LHCN-M2 (cell line): ENCODE measurements around the gene CLCN5. TPM values are rescaled to one million over a fixed set of nuclear protein-coding genes. Genes with fewer than 3 reads are reported as not detected.
"Not testable (repeated sequence)": the region's sequence is repeated elsewhere in the genome, so short reads cannot be mapped to it uniquely, and the experiment has no call there.

ENCODE experiments used
- DNase-seq: peaks from one replicate; pipeline ENCODE4 v3.0.0-alpha.2; 2012; ENCODE audit warnings: low read depth
- total RNA-seq: library from RNA; depleted of rRNA; stranded (reverse); fragments of >200 nt; gene quantifications from 2 replicates; pipeline ENCODE4 v1.2.3, GENCODE V29; 2014

Gene CLCN5
- total RNA-seq, 1 experiment from 2014 or later: 7.8 TPM

- DNase-seq: peak; percentile 64
These were observed 72.8 kb downstream of the CLCN5 start for GRCh38 chrX:49995107-49995731.

GRCh38 chrX:49995795-49996455 lies 73.5 kb downstream of the CLCN5 start:
- DNase-seq: no peak

- DNase-seq: no peak
These were observed 74.1 kb downstream of the CLCN5 start for GRCh38 chrX:49996474-49996873.

GRCh38 chrX:49999087-49999486 lies 76.7 kb downstream of the CLCN5 start:
- DNase-seq: no peak

GRCh38 chrX:50000937-50001542 lies 78.6 kb downstream of the CLCN5 start:
- no peak for DNase-seq

GRCh38 chrX:50002067-50002714 lies 79.8 kb downstream of the CLCN5 start:
- no peak for DNase-seq

GRCh38 chrX:50003467-50003866 lies 81.1 kb downstream of the CLCN5 start:
- DNase-seq: no peak

GRCh38 chrX:50003927-50004326 lies 81.5 kb downstream of the CLCN5 start:
- no peak for DNase-seq

- DNase-seq: not testable (repeated sequence)
These were observed 103.2 kb downstream of the CLCN5 start for GRCh38 chrX:50025591-50025990.

GRCh38 chrX:50035126-50035525 lies 112.7 kb downstream of the CLCN5 start:
- no peak for DNase-seq

GRCh38 chrX:50036426-50036825 lies 114.0 kb downstream of the CLCN5 start:
- no peak for DNase-seq

GRCh38 chrX:50045823-50046222 lies 123.4 kb downstream of the CLCN5 start:
- DNase-seq: no peak

GRCh38 chrX:50049228-50049627 lies 126.8 kb downstream of the CLCN5 start:
- no peak for DNase-seq

GRCh38 chrX:50054147-50054546 lies 131.8 kb downstream of the CLCN5 start:
- DNase-seq: no peak

- DNase-seq: no peak
These were observed 144.0 kb downstream of the CLCN5 start for GRCh38 chrX:50066318-50066937.

- peak; percentile 3 for DNase-seq
These were observed 145.3 kb downstream of the CLCN5 start for GRCh38 chrX:50067435-50068284.

- no peak for DNase-seq
These were observed 145.8 kb downstream of the CLCN5 start for GRCh38 chrX:50068285-50068563.

- no peak for DNase-seq
These were observed 146.5 kb downstream of the CLCN5 start for GRCh38 chrX:50068893-50069292.

- no peak for DNase-seq
These were observed 149.1 kb downstream of the CLCN5 start for GRCh38 chrX:50071494-50071893.

- no peak for DNase-seq
These were observed 149.7 kb downstream of the CLCN5 start for GRCh38 chrX:50072110-50072509.

- no peak for DNase-seq
These were observed 151.2 kb downstream of the CLCN5 start for GRCh38 chrX:50073601-50074000.
